ACC112 (cell line): ENCODE measurements around the gene ZMIZ1.

Experiments used
- H2AFZ ChIP-seq: fragments of 200-600 bp; sonication (generic); one replicate; pipeline ENCODE4 v1.6.0; 2017; ENCODE audit warnings: antibody characterized with exemption, low read length; ENCODE audit not compliant: unreplicated experiment
- H3K27ac ChIP-seq: fragments of 200-600 bp; sonication (generic); 2 replicates; pipeline ENCODE4 v1.5.1; 2014; ENCODE audit warnings: low read depth, mild to moderate bottlenecking, antibody characterized with exemption, low read length, moderate library complexity
- H3K27me3 ChIP-seq: fragments of 200-600 bp; sonication (generic); 2 replicates; pipeline ENCODE4 v1.6.1; 2014; ENCODE audit warnings: mild to moderate bottlenecking, antibody characterized with exemption, low read length, moderate library complexity, mixed read lengths; ENCODE audit not compliant: insufficient read depth
- H3K36me3 ChIP-seq: fragments of 200-600 bp; sonication (generic); 2 replicates; pipeline ENCODE4 v1.6.1; 2016; ENCODE audit warnings: mild to moderate bottlenecking, antibody characterized with exemption, low read length, moderate library complexity, mixed read lengths; ENCODE audit not compliant: insufficient read depth
- H3K4me1 ChIP-seq: fragments of 200-600 bp; sonication (generic); one replicate; pipeline ENCODE4 v1.6.1; 2016; ENCODE audit warnings: low read length, mixed read lengths; ENCODE audit not compliant: insufficient read depth, unreplicated experiment, control insufficient read depth
- H3K4me3 ChIP-seq: fragments of 200-600 bp; sonication (generic); 2 replicates; pipeline ENCODE4 v1.5.1; 2014; ENCODE audit warnings: mild to moderate bottlenecking, low read depth, low read length
- H3K79me2 ChIP-seq: fragments of 200-600 bp; sonication (generic); one replicate; pipeline ENCODE4 v1.6.0; 2016; ENCODE audit warnings: low read length; ENCODE audit not compliant: control insufficient read depth, unreplicated experiment, insufficient read depth

Gene ZMIZ1

DNA sequence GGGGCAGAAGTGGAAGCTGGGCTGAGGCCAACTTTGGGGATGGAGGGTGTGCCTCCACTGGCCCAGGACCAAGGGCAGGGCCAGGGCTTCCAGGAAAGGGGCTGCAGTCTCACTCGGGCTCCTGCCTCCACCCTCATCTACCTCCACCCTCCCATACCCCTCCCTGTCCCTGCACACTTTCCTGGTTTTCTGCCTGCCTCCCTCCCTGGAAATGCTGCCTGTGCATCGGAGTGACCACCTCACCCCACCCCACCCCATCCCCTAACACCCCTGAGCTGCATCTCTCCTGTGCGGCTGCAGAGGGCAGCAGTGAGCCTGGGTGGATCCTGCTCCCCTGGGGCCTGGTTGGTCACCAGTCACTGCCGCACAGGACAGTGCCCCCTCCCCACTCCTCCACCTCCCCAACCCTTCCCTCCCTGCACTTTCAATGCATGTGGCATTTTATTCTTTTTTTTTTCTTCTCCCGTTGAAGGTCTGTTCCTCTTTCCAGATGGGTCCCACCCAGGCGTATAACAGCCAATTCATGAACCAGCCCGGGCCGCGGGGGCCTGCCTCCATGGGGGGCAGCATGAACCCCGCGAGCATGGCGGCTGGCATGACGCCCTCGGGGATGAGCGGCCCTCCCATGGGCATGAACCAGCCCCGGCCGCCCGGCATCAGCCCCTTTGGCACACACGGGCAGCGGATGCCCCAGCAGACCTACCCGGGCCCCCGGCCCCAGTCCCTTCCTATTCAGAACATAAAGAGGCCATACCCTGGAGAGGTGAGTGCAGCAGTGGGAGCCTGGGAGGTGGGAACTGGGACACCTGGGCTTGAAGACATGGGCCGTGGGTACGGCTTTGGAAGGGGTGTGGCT is 224.4 kb downstream of the ZMIZ1 start:
- Histone ChIP-seq H3K4me1 (peaks cover 28% of the 10 kb centered on the region), H3K79me2 (peaks cover 2% of the 10 kb centered on the region), H3K4me3 (no peak overlapping the region), H3K27ac (peak overlapping the region; percentile 31; the same call in 1 of the 2 replicates), H3K36me3 (peaks cover 13% of the 10 kb centered on the region; the same call in 1 of the 2 replicates), H3K27me3 (no peaks in the 10 kb centered on the region), H2AFZ (no peak overlapping the region)

DNA sequence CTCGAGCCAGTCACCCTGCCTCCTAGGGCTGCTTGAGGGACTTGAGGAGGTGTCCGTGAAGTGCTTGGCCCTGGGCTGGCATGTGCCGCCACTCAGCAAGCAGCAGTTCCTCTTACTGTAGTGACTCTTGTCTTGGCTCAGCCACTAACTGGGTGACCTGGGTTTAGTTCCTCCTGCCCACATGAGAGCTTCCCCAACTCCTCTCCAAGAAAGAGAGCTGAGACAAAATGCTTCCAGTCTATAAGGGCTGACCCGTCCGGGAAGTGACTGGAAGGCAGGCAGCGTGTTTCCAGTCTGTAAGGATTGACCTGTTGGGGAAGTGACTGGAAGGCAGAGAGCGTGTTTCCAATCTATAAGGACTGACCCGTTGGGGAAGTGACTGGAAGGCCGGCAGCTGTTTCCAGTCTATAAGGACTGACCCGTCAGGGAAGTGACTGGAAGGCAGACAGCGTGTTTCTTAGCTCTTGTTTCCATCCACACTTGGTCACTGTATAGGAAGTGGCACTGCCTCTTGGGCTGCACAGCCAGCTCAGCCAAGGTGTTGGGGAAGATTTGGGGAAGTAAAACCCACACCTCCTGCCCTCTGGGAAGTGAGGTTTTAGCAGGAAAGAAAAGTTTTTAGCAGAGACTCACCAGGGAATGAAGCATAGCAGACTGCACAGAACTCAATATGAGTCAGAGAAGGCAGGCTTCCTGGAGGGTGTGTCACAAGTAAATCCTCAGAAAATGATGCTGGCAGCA is 225.2 kb downstream of the ZMIZ1 start:
- no peak overlapping the region for H2AFZ ChIP-seq
- peaks cover 2% of the 10 kb centered on the region for H3K79me2 ChIP-seq
- no peak overlapping the region for H3K4me3 ChIP-seq
- peaks cover 35% of the 10 kb centered on the region for H3K4me1 ChIP-seq
- peak overlapping the region; percentile 31 for H3K27ac ChIP-seq
- H3K36me3 ChIP-seq: peaks cover 13% of the 10 kb centered on the region; the same call in 1 of the 2 replicates
- no peaks in the 10 kb centered on the region for H3K27me3 ChIP-seq

- H3K27me3 ChIP-seq: no peaks in the 10 kb centered on the region
- H3K36me3 ChIP-seq: peaks cover 13% of the 10 kb centered on the region; the same call in 1 of the 2 replicates
- H2AFZ ChIP-seq: no peak overlapping the region
- H3K27ac ChIP-seq: no peak overlapping the region
- peaks cover 2% of the 10 kb centered on the region for H3K79me2 ChIP-seq
- H3K4me1 ChIP-seq: peaks cover 50% of the 10 kb centered on the region
- H3K4me3 ChIP-seq: no peak overlapping the region
Observed at GRCh38 chr10:79295563-79295962, 226.8 kb downstream of the ZMIZ1 start.

GRCh38 chr10:79296431-79296830 is 227.7 kb downstream of the ZMIZ1 start:
- H3K4me1 ChIP-seq: peaks cover 55% of the 10 kb centered on the region
- no peak overlapping the region for H3K4me3 ChIP-seq
- H3K27me3 ChIP-seq: no peaks in the 10 kb centered on the region
- H3K36me3 ChIP-seq: peaks cover 22% of the 10 kb centered on the region
- no peak overlapping the region for H2AFZ ChIP-seq
- H3K79me2 ChIP-seq: peaks cover 2% of the 10 kb centered on the region
- no peak overlapping the region for H3K27ac ChIP-seq

GRCh38 chr10:79298403-79299244 is 229.9 kb downstream of the ZMIZ1 start:
- Histone ChIP-seq H3K4me3 (peak overlapping the region; percentile 50; the same call in 1 of the 2 replicates), H3K36me3 (peaks cover 28% of the 10 kb centered on the region), H3K79me2 (no peaks in the 10 kb centered on the region), H3K27ac (peak overlapping the region; percentile 92), H3K27me3 (no peaks in the 10 kb centered on the region), H3K4me1 (peaks cover 43% of the 10 kb centered on the region), H2AFZ (no peak overlapping the region)

DNA sequence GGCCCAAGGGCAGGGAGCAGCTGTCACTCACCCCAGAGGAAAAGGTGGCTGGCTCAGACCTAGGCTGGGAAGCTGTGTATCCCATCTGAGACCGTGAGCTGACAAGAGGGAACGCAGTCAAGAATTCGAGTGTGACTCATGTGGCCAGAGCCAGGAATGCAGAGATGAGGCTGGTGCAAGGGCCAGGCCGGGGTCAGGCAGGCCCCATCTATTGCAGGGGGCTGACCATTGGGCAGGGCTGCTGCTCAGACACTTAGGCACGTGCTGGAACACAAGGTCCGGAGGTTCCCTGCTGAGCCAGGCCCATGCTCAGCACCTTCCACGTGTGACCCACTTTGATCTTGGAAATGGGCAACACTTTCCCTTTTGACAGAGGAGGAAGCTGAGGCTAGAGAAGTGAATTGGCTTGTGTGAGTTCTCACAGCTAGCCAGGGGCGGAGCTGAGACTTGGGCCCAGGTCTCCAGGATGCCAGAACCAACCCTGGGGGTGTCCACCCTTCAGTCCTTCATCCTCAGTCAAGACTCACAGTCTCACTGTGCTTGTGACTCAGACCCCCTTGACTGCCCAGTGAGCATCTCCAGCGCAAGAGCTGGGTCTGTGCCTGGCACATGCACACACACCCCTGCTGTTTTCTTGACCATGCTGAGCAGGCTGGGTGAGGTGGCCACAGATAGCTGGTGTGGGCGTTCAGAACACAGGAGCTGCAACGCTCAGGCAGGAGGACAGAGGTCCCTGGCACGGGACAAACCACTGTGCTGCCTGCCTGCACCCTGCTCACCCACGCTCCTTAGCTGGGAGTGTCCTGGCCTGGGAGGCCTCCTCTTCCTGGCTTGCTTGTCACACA is 230.9 kb downstream of the ZMIZ1 start:
- Histone ChIP-seq H3K36me3 (peaks cover 32% of the 10 kb centered on the region), H3K27ac (peak overlapping the region; percentile 92)

DNA sequence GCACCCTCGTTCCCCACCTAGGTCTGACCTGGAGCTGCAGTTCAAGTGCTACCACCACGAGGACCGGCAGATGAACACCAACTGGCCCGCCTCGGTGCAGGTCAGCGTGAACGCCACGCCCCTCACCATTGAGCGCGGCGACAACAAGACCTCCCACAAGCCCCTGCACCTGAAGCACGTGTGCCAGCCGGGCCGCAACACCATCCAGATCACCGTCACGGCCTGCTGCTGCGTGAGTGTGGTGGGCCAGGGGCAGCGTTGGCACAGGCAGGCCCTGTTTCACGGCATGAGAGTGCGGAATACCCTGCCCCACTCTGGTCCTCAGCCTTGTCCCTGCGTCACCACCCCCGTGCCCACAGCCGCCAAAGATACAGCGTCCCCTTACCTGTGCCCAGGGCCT is 231.9 kb downstream of the ZMIZ1 start:
- Histone ChIP-seq H3K79me2 (no peaks in the 10 kb centered on the region), H3K4me3 (no peak overlapping the region), H3K27ac (peak overlapping the region; percentile 92; the same call in 1 of the 2 replicates), H3K4me1 (peaks cover 37% of the 10 kb centered on the region), H2AFZ (no peak overlapping the region), H3K27me3 (no peaks in the 10 kb centered on the region), H3K36me3 (peaks cover 33% of the 10 kb centered on the region)

More for the DNA sequence above, 230.9 kb downstream of the ZMIZ1 start:
- no peaks in the 10 kb centered on the region for H3K79me2 ChIP-seq
- H3K27me3 ChIP-seq: no peaks in the 10 kb centered on the region
- peaks cover 41% of the 10 kb centered on the region for H3K4me1 ChIP-seq
- H3K4me3 ChIP-seq: peak overlapping the region; percentile 50; the same call in 1 of the 2 replicates
- H2AFZ ChIP-seq: no peak overlapping the region

- peaks cover 38% of the 10 kb centered on the region for H3K36me3 ChIP-seq
- H3K27ac ChIP-seq: no peak overlapping the region
Observed at GRCh38 chr10:79301754-79302530, 233.2 kb downstream of the ZMIZ1 start.

More at GRCh38 chr10:79301754-79302530, 233.2 kb downstream of the ZMIZ1 start:
- H3K27me3 ChIP-seq: no peaks in the 10 kb centered on the region
- peaks cover 35% of the 10 kb centered on the region for H3K4me1 ChIP-seq
- H3K79me2 ChIP-seq: no peaks in the 10 kb centered on the region
- no peak overlapping the region for H3K4me3 ChIP-seq
- no peak overlapping the region for H2AFZ ChIP-seq
